SK-N-SH (cell line): Measurements from ENCODE around the gene SNCG. TPM values are rescaled to one million over a fixed set of nuclear protein-coding genes. Genes with fewer than 3 reads are reported as not detected.

ENCODE experiments used
- CTCF ChIA-PET: fragments of 300-600, 350-600 bp; formaldehyde crosslinking; extraction: SDS; loops from one replicate; lab custom pipeline; 2021; lab: Yijun Ruan, JAX
- POLR2A ChIA-PET: fragments of 350-600 bp; sonication (Branson Sonifier 250); formaldehyde crosslinking; extraction: SDS; loops from one replicate; lab custom pipeline; 2020; ENCODE audit warnings: antibody characterized with exemption, inconsistent platforms; lab: Yijun Ruan, JAX
- DNase-seq: peaks from one replicate; pipeline ENCODE4 v3.0.0; 2012
- H2AFZ ChIP-seq: fragments of 200-600 bp; sonication (generic); 2 replicates; pipeline ENCODE4 v1.8.1; 2016; ENCODE audit warnings: antibody characterized with exemption, mild to moderate bottlenecking, low read depth
- H3F3A ChIP-seq: fragments of 200-600 bp; sonication (generic); replicated peaks from 2 replicates; pipeline ENCODE3; 2016; ENCODE audit warnings: antibody characterized with exemption, mild to moderate bottlenecking; ENCODE audit not compliant: insufficient read depth
- H3K27ac ChIP-seq, 2 experiments: fragments of 200-500 bp in 1 of 2; fragments of 200-600 bp in 1 of 2; sonication (Bioruptor generic) in 1 of 2; sonication (generic), shearing (Covaris generic) in 1 of 2; 2 replicates each; pipeline versions ENCODE4 v1.5.1 to v1.6.1; 2014 to 2016; ENCODE audit warnings: low read depth in 2 of 2, inconsistent platforms in 1 of 2, low read length in 1 of 2, mild to moderate bottlenecking in 1 of 2, mixed read lengths in 1 of 2
- H3K27me3 ChIP-seq: fragments of 200-600 bp; sonication (generic), shearing (Covaris generic); 2 replicates; pipeline ENCODE4 v1.6.1; 2016; ENCODE audit warnings: mixed run types; ENCODE audit not compliant: insufficient read depth
- H3K36me3 ChIP-seq, 2 experiments: fragments of 200-500 bp in 1 of 2; fragments of 200-600 bp in 1 of 2; sonication (Bioruptor generic) in 1 of 2; sonication (generic) in 1 of 2; replicated peaks in 1 of 2; 2 replicates each; pipeline versions ENCODE3 to v1.5.1; 2014 to 2016; ENCODE audit warnings: low read length in 1 of 2, mild to moderate bottlenecking in 1 of 2; ENCODE audit not compliant: insufficient read depth in 2 of 2, control insufficient read depth in 1 of 2
- H3K4me1 ChIP-seq, 2 experiments: fragments of 200-500 bp in 1 of 2; fragments of 200-600 bp in 1 of 2; sonication (Bioruptor generic) in 1 of 2; sonication (generic), shearing (Covaris generic) in 1 of 2; 2 replicates each; pipeline versions ENCODE4 v1.5.1 to v1.6.1; 2014 to 2016; ENCODE audit warnings: low read depth in 1 of 2, low read length in 1 of 2, mixed run types in 1 of 2; ENCODE audit not compliant: insufficient read depth in 2 of 2, control insufficient read depth in 1 of 2
- H3K4me2 ChIP-seq: fragments of 200-600 bp; sonication (generic), shearing (Covaris generic); 2 replicates; pipeline ENCODE4 v1.6.1; 2017; ENCODE audit warnings: mixed run types
- H3K4me3 ChIP-seq, 2 experiments: fragments of 200-500 bp in 1 of 2; fragments of 200-600 bp in 1 of 2; sonication (Bioruptor generic) in 1 of 2; sonication (generic), shearing (Covaris generic) in 1 of 2; 2 replicates each; pipeline versions ENCODE4 v1.5.1 to v1.8.1; 2014 to 2016; ENCODE audit warnings: low read depth in 2 of 2, inconsistent platforms in 1 of 2, low read length in 1 of 2, mild to moderate bottlenecking in 1 of 2, mixed read lengths in 1 of 2, moderate library complexity in 1 of 2
- H3K79me2 ChIP-seq: fragments of 200-600 bp; sonication (generic); 2 replicates; pipeline ENCODE4 v1.8.1; 2017; ENCODE audit warnings: mild to moderate bottlenecking; ENCODE audit not compliant: insufficient read depth
- H3K9ac ChIP-seq: fragments of 200-600 bp; sonication (generic); 2 replicates; pipeline ENCODE4 v1.6.1; 2017; ENCODE audit warnings: mixed run types
- H3K9me2 ChIP-seq: fragments of 200-600 bp; sonication (generic); 2 replicates; pipeline ENCODE4 v1.6.1; 2017; ENCODE audit warnings: mixed run types
- H3K9me3 ChIP-seq: fragments of 200-600 bp; sonication (generic); 2 replicates; pipeline ENCODE4 v1.6.1; 2017; ENCODE audit warnings: mixed run types, mild to moderate bottlenecking, moderate library complexity
- H4K20me1 ChIP-seq: fragments of 200-600 bp; sonication (generic); 2 replicates; pipeline ENCODE4 v1.6.1; 2017; ENCODE audit warnings: mild to moderate bottlenecking, mixed run types; ENCODE audit not compliant: insufficient read depth
- CHD2 ChIP-seq: fragments of 150-350 bp; IDR thresholded peaks from 2 replicates; pipeline ENCODE4 v1.6.1; 2018; ENCODE audit warnings: low read length; ENCODE audit not compliant: partially characterized antibody
- EP300 ChIP-seq, 2 experiments: IDR thresholded peaks; 2 replicates each; pipeline versions ENCODE4 v1.4.0 to v1.6.1; 2012; ENCODE audit warnings: borderline replicate concordance in 1 of 2, low read depth in 1 of 2, low read length in 1 of 2
- FOXM1 ChIP-seq: IDR thresholded peaks from 2 replicates; pipeline ENCODE4 v1.4.0; 2012; ENCODE audit warnings: low read depth, mild to moderate bottlenecking
- GATA2 ChIP-seq: sonication (generic); formaldehyde crosslinking; IDR thresholded peaks from 2 replicates; pipeline ENCODE4 v1.5.0; 2020; ENCODE audit warnings: mild to moderate bottlenecking, missing genetic modification reagents
- MEF2A ChIP-seq: IDR thresholded peaks from 2 replicates; pipeline ENCODE4 v1.4.0; 2012; ENCODE audit warnings: low read depth, borderline replicate concordance
- NRF1 ChIP-seq: IDR thresholded peaks from 2 replicates; pipeline ENCODE4 v1.6.1; 2012; ENCODE audit warnings: low read depth, mild to moderate bottlenecking, low read length
- RXRA ChIP-seq: IDR thresholded peaks from 2 replicates; pipeline ENCODE4 v1.4.0; 2012; ENCODE audit warnings: low read depth, mild to moderate bottlenecking, borderline replicate concordance
- SIN3A ChIP-seq: IDR thresholded peaks from 2 replicates; pipeline ENCODE4 v1.6.1; 2012; ENCODE audit warnings: low read depth, mild to moderate bottlenecking, low read length, moderate library complexity, borderline replicate concordance
- TCF12 ChIP-seq: IDR thresholded peaks from 2 replicates; pipeline ENCODE4 v1.4.0; 2012
- WGBS: methylation state at CpG from one replicate; pipeline ENCODE4 v1.1.6; 2017; ENCODE audit warnings: low lambda C conversion rate; 5-methylcytosine and 5-hydroxymethylcytosine counted together
- polyA plus RNA-seq, 3 experiments: library from polyadenylated mRNA; depleted of rRNA; stranded (reverse); fragments of >200 nt; gene quantifications; 2 replicates each; pipeline ENCODE4 v1.2.3, GENCODE V29; 2012
- TF ChIP-seq, protein P1 (sequence below): IDR thresholded peaks from 2 replicates; pipeline ENCODE4 v1.4.0; 2012; ENCODE audit warnings: low read depth
- TF ChIP-seq, protein P2 (sequence below): fragments of 150-350 bp; IDR thresholded peaks from 2 replicates; pipeline ENCODE4 v1.6.1; 2016; ENCODE audit warnings: mild to moderate bottlenecking, low read depth, low read length
- TF ChIP-seq, protein P3 (sequence below): fragments of 200-600 bp; sonication (generic); IDR thresholded peaks from 2 replicates; pipeline ENCODE4 v1.6.1; 2017; ENCODE audit warnings: antibody characterized with exemption, mild to moderate bottlenecking, moderate library complexity

SNCG gene
- polyA plus RNA-seq, 1 of the 3 experiments (the other 2 are of a cell fraction): 4.3 TPM

DNA sequence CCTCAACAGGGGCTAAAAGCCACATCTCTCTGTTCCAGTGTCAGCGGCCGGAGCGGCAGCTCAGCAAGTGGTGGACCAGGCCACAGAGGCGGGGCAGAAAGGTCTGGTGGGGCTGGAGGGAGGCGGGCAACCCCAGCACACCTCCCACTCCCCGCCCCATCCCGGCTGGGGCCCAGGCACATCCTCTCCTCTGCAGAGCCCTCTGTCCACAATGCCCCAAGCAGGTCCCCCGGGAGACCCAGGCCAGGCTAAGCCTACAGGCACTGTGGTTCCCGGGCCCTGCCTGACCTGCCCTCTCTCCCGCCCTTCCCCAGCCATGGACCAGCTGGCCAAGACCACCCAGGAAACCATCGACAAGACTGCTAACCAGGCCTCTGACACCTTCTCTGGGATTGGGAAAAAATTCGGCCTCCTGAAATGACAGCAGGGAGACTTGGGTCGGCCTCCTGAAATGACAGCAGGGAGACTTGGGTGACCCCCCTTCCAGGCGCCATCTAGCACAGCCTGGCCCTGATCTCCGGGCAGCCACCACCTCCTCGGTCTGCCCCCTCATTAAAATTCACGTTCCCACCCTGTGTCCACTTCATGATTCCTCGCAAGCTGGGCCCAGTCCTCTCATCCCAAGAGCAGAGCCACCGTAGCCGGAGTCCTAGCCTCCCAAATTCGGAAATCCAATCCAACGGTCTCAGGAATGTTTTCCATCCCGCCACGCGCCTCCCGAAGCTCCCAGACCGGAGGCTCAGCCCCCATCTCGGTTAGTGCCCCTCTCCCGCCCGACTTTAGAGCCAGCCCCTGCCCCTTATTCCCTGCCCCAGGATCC is 12.0 kb downstream of the SNCG start:
- no peak overlapping the region for H3K27ac ChIP-seq
- POLR2A ChIA-PET: no interaction called here
- H3K79me2 ChIP-seq: no peaks in the 10 kb centered on the region
- H3K9ac ChIP-seq: no peak overlapping the region
- H3K36me3 ChIP-seq: no peaks in the 10 kb centered on the region
- H2AFZ ChIP-seq: no peak overlapping the region
- CTCF ChIA-PET: interaction anchor here (0.8 to 1.4 kb wide), 6 partner anchors 10 to 123 kb away, joined by 3 to 6 read pairs (median 4); partner anchors contain the start of gene SNCG
- H3K9me3 ChIP-seq: no peaks in the 10 kb centered on the region
- H3F3A ChIP-seq: no peaks in the 10 kb centered on the region
- no peak for TF ChIP-seq EP300 (IDR thresholded peaks at IDR 0.05; ENCODE audit: borderline replicate concordance in 1 of 2, low read depth in 1 of 2, low read length in 1 of 2)
- TF ChIP-seq FOXM1: no peak
- no peak for TF ChIP-seq SIN3A
- TF ChIP-seq NRF1: no peak
- TF ChIP-seq RXRA: no peak
- no peak for TF ChIP-seq TCF12
- TF ChIP-seq MEF2A: no peak
- TF ChIP-seq, all 33 proteins: peak for 0
- H3K4me2 ChIP-seq: no peak overlapping the region
- DNase-seq: no peak
- WGBS: 92% methylated on average over 25 of the region's 30 CpGs
- no peaks in the 10 kb centered on the region for H4K20me1 ChIP-seq
- H3K4me1 ChIP-seq: peaks cover 0 to 6% of the 10 kb centered on the region in 2 experiments; a peak in 1 of 4 replicates
- H3K9me2 ChIP-seq: no peaks in the 10 kb centered on the region
- no peaks in the 10 kb centered on the region for H3K27me3 ChIP-seq
- H3K4me3 ChIP-seq: no peak overlapping the region

DNA sequence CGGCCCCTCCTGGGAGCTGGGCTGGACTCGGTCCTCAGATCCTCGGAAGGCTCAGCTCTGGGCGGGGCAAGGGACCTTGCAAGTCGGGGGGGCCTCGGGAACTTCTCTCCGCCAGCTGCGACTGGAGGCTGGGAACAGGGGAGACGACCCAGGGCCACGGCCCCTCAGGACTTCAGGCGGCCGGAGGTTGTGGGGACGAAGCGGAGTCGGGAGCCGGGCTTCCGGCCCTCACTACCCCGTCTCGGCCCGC is 12.5 kb downstream of the SNCG start:
- WGBS: 80% methylated on average over 1 of the region's 20 CpGs
- Histone ChIP-seq H3K9me3 (no peaks in the 10 kb centered on the region), H3K79me2 (no peaks in the 10 kb centered on the region), H3K27ac (no peak overlapping the region), H3K4me1 (peaks cover 0 to 6% of the 10 kb centered on the region in 2 experiments; a peak in 1 of 4 replicates), H3K9ac (no peak overlapping the region), H3K9me2 (no peaks in the 10 kb centered on the region), H3K4me2 (no peak overlapping the region), H3K27me3 (no peaks in the 10 kb centered on the region), H2AFZ (no peak overlapping the region), H3K36me3 (no peaks in the 10 kb centered on the region), H3K4me3 (no peak overlapping the region), H3F3A (no peaks in the 10 kb centered on the region), H4K20me1 (no peaks in the 10 kb centered on the region)
- POLR2A ChIA-PET: no interaction called here
- peak; percentile 27 for DNase-seq
- CTCF ChIA-PET: interaction anchor here (1.0 kb wide), 1 partner anchor 32 kb away, joined by 3 read pairs; no protein-coding TSS in a partner anchor
- TF ChIP-seq GATA2 (CRISPR knock-in tag) (no peak), RXRA (no peak), EP300 (IDR thresholded peaks at IDR 0.05; ENCODE audit: borderline replicate concordance in 1 of 2, low read depth in 1 of 2, low read length in 1 of 2) (no peak), SIN3A (no peak), CHD2 (no peak)
- TF ChIP-seq, protein P1, sequence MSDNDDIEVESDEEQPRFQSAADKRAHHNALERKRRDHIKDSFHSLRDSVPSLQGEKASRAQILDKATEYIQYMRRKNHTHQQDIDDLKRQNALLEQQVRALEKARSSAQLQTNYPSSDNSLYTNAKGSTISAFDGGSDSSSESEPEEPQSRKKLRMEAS: no peak
- TF ChIP-seq, protein P2, sequence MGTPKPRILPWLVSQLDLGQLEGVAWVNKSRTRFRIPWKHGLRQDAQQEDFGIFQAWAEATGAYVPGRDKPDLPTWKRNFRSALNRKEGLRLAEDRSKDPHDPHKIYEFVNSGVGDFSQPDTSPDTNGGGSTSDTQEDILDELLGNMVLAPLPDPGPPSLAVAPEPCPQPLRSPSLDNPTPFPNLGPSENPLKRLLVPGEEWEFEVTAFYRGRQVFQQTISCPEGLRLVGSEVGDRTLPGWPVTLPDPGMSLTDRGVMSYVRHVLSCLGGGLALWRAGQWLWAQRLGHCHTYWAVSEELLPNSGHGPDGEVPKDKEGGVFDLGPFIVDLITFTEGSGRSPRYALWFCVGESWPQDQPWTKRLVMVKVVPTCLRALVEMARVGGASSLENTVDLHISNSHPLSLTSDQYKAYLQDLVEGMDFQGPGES: no peak
- TF ChIP-seq, protein P3, sequence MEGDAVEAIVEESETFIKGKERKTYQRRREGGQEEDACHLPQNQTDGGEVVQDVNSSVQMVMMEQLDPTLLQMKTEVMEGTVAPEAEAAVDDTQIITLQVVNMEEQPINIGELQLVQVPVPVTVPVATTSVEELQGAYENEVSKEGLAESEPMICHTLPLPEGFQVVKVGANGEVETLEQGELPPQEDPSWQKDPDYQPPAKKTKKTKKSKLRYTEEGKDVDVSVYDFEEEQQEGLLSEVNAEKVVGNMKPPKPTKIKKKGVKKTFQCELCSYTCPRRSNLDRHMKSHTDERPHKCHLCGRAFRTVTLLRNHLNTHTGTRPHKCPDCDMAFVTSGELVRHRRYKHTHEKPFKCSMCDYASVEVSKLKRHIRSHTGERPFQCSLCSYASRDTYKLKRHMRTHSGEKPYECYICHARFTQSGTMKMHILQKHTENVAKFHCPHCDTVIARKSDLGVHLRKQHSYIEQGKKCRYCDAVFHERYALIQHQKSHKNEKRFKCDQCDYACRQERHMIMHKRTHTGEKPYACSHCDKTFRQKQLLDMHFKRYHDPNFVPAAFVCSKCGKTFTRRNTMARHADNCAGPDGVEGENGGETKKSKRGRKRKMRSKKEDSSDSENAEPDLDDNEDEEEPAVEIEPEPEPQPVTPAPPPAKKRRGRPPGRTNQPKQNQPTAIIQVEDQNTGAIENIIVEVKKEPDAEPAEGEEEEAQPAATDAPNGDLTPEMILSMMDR: no peak
